ENCODE data around the gene MAP4K3.

DNA sequence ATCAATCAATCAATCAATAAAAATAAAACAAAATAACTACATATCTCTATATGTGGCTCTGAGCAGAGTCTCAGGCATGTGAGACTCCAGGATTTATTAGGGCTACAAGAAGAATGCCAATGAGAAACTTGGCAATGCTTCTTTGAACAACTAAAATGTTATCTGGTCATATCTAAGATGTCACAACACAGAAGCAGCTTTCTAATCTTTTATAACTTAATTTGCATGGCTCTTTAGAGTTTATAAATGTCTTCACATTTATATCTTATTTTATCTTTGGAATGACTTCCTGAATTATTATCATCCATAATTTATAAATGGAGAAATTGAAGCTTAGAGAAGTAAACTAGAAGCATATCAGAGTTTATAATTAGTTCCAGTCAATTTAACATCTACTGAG, 14.9 kb upstream of the MAP4K3 start:
- TF ChIP-seq CTCF (IDR thresholded peaks at IDR 0.05) (no peak), EZH2 (IDR thresholded peaks at IDR 0.05; ENCODE audit: borderline replicate concordance, insufficient read depth, low read depth, low read length, poor library complexity, severe bottlenecking) (no peak)

All from B cell (primary cell).